HG03108 (cell line): Measurements from ENCODE around the gene RGS3.
"Not testable (repeated sequence)": the region's sequence is repeated elsewhere in the genome, so short reads cannot be mapped to it uniquely, and the experiment has no call there.

Experiments used
- ATAC-seq: cut with Tn5 transposase; IDR thresholded peaks from one replicate; pipeline ENCODE4 v1.9.1; 2021; ENCODE audit warnings: moderate library complexity; ENCODE audit not compliant: unreplicated experiment

Gene RGS3

GRCh38 chr9:113486327-113486726, 22.8 kb downstream of the RGS3 start:
- ATAC-seq, result no peak

- ATAC-seq, result no peak
These were observed 24.5 kb downstream of the RGS3 start for GRCh38 chr9:113488071-113488470.

- ATAC-seq, result no peak
These were observed 25.0 kb downstream of the RGS3 start for GRCh38 chr9:113488490-113488889.

- ATAC-seq, result not testable (repeated sequence)
These were observed 27.6 kb downstream of the RGS3 start for GRCh38 chr9:113491147-113491546.

DNA sequence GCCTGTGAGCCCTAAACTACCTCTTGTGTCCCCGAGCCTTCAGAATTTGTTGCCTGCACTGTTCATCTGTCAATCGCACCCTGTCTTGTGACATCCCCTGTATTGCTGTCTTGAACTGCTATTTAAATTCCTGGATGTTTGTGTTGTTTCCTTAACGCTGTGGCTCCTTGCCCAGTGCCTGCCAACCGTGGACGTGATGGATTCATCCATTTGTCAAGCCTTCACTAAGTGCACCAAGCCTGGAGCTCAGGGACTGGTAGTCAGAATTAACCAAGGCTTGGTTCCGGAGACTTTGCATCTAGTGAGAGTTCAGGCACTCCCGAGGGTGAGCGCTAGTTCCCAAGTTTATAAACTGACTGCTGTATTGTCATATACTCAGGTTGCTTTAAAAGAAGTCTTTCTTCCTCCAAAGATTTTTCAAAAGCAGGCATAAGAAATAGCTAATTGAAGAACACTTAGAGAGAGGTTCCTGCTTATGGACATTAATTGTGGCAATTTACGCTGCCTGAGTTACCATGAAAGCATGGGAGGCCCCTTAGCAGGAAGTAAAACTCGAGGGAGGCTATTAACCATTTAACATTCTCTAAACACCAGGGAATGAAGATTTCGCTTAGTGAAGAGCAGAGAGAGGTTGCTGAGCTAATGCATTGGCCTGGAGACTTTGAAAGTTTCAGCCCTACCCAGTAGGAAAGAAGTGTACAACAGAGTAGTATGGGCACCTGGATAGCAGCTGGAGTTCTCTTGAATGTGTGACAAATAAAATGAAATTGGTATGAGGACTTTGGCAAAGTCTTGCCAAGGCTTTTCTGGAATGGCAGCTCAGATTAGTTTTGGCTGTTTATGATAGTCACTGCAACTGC, 29.0 kb downstream of the RGS3 start:
- no peak for ATAC-seq

GRCh38 chr9:113493203-113493520, 29.6 kb downstream of the RGS3 start:
- ATAC-seq, result no peak

GRCh38 chr9:113495526-113495925, 32.0 kb downstream of the RGS3 start:
- ATAC-seq, result no peak

GRCh38 chr9:113497051-113497450, 33.5 kb downstream of the RGS3 start:
- no peak for ATAC-seq

- ATAC-seq, result no peak
These were observed 35.8 kb downstream of the RGS3 start for GRCh38 chr9:113499153-113499875.

DNA sequence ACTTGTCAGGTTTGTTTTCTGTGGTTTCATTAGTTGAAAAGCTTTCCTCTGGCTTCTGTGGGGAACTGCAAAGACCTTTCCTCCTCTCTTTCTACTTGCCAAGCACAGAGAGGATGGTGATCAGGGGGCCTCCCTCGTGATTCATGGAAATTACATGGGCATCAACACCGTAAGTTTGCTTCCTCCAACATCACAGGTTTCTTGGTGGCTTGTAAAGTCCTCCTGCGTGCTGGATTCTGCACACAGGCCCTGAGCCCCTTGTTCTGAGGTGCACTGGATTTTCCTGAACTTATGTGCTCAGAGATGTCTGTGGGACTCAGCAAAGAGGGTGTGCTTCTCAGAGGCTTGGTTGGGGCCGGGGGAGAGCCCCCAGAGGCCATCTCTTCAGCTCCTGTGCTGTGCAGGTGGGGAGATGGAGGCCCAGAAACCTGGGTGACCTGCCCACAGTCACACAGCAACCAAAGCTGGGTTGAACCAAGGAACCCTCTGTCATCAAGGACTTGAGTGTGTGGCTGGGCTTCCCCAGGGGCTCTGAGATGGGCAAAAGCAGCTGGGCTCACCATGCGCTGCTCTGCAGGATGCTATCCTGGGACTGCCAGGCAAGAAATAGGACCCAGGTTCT, 36.5 kb downstream of the RGS3 start:
- no peak for ATAC-seq

GRCh38 chr9:113501129-113501686, 37.7 kb downstream of the RGS3 start:
- ATAC-seq, result no peak

DNA sequence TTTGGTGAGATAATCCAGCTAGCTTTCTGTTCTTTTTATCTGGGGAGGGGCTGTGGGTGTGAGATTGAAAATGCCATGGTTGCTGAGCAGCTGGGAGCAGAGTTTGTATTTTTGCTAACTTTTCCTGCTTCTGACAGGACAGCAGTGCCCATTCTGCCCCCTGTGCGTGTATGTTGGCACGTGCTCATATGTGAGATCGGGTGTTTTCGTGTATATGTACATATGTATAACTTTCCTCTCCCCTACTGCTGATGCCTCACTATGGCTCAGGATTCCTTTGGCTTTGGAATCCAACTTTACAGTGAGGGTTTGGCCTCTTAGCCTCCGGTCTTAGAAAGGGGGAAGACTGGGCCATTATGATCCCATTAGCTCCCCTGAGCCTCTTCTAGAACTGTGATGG, 38.3 kb downstream of the RGS3 start:
- no peak for ATAC-seq

GRCh38 chr9:113502427-113503034, 39.0 kb downstream of the RGS3 start:
- ATAC-seq, result no peak

DNA sequence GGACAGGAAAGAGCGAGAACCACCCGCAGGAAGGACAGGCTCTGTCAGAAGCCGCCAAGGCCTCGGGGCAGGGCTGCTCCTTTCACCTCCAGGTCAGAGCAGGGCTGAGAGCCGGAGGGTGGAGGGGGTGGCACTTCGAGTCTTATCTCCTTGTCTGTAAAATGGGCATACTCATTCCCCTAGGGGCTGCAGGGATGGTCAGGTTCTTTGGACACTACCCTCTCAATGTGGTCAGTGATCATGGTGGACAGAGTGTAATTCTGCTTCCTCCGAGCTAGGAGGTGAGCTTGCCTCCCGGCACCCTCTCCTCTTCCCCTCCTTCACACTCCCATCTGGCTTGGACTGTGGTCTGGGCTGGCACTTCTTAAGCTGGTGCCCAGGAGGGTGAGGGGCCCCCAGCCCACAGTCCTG, 39.6 kb downstream of the RGS3 start:
- no peak for ATAC-seq

DNA sequence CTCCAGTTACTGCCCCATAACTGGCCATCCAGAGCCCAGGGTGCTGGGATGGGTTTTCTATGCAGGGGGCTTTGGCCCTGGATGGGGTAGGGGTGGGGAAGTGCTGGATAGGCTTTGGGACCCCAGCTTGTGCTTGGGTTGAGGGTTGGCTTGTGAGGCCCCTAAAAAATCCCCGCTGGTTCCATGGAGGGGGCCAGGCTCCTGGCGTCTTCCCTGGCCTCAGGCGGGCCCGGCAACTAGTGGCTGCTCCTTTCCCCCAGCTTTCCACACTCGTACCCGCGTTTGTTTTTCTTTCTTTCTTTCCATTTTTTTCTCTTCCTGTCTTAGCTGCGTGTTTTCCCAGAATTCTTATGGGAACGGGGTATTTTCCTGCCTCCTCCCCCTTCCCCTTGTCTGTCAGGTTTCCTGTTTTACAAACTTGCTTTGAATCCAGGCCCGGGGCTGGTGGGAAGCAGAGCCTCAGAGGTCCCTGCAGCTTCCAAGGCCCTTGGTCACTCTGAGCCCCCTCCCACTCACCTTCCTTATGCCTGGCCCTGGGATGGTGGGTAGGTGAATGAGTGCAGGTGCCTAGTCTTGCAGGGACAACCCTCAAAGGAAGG, 40.2 kb downstream of the RGS3 start:
- ATAC-seq, result no peak

DNA sequence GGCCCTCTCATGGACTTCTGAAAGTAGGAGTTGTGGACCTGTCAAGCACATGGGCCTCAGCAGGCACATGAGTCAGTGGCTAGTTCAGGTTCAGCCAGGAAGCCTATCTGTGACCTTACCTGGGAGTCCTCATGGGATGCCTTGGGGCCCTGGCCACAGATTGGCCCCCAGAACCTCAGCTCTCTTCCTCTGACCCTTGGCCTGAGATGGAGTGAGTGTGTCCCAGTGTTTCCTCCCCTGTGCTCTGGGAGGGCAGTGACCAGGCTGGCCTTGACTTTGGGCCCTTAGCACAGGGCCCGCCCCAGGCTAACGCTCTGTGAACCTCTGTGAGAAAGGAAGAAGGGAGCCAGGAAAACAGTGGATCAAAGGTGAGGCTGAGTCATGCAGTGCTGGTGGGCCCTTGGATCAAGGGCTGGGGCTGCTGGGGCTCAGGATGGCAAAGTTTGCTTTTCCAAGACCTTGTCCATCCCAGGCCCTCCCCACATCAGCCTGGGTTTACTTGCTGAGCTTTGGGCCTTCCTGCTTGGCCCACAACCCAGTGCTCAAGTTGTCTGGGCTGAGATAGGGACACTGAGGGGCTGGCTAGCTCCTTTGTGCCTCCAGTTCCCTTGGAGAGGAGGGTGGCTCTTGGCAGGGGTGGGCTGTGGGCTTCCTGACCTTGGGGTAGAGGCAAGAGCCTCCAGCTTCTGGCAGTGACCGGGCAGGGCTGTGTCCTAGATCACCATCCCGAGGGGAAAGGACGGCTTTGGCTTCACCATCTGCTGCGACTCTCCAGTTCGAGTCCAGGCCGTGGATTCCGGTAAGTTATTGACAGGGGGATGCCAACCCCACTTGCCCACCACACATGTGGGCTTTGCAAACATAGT, 41.4 kb downstream of the RGS3 start:
- ATAC-seq, result no peak

- ATAC-seq, result no peak
These were observed 42.6 kb downstream of the RGS3 start for GRCh38 chr9:113506090-113506589.

DNA sequence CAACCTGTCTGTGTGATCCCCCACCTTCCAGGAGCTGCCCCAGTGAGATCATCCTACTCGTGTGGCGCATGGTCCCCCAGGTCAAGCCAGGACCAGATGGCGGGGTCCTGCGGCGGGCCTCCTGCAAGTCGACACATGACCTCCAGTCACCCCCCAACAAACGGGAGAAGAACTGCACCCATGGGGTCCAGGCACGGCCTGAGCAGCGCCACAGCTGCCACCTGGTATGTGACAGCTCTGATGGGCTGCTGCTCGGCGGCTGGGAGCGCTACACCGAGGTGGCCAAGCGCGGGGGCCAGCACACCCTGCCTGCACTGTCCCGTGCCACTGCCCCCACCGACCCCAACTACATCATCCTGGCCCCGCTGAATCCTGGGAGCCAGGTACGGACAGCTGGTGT, 43.7 kb downstream of the RGS3 start:
- no peak for ATAC-seq

DNA sequence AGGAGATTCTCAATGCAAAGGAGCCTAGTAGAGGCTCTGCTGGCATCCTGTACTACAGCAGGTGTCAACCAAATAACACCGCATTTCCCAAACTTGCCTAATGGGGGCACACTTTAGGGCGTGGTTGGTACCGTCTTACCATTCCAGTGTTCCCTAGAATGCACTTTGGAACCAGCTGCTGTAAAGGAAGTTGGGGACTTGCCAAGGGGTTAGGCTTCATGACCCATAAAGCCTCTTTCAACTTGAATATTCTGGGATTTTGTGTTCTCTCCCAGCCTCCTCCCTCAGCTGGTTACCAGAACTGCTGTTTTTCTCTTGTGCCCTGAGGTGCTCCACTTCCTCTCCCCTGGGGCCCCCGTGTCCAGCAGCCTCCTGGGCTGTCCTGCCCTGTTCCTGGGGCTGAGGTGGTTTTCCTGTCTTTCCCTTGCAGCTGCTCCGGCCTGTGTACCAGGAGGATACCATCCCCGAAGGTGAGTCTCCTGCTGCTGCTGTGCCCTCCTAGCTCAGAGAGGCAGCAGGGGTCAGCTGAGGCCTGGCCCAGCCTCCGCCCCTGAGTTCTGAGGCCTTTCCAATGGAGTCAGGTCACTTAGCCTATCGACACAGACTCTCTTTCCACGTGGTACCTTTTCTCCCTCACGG, 44.7 kb downstream of the RGS3 start:
- no peak for ATAC-seq
